HCT116 (cell line): Measurements from ENCODE around the gene ST7L. TPM values are rescaled to one million over a fixed set of nuclear protein-coding genes. Genes with fewer than 3 reads are reported as not detected.

ENCODE experiments used
- ATAC-seq: fragments of 200-7000 bp; cut with Tn5 transposase; 2 replicates; pipeline ENCODE4 v1.9.1; 2020; ENCODE audit warnings: mild to moderate bottlenecking, moderate library complexity
- BruUV-seq: library from RNA; stranded (reverse); fragments of 400-500 nt; replicated peaks from 2 replicates; lab custom pipeline; 2021; lab: Mats Ljungman, UMichigan
- CTCF ChIA-PET: fragments of 300-600 bp; sonication (Branson Sonifier 250); formaldehyde crosslinking; loops from one replicate; lab custom pipeline; 2021; ENCODE audit warnings: antibody characterized with exemption; lab: Charles Lee
- POLR2A ChIA-PET: fragments of 300-600, 350-600 bp; sonication (Branson Sonifier 250); formaldehyde crosslinking; loops from one replicate; lab custom pipeline; 2021; ENCODE audit warnings: antibody characterized with exemption; lab: Charles Lee
- RAD21 ChIA-PET, 2 experiments: fragments of 300-600 bp; sonication (Branson Sonifier 250); formaldehyde crosslinking; loops; one replicate each; lab custom pipeline; 2023; ENCODE audit warnings: low total read pairs in 2 of 2; ENCODE audit not compliant: uncharacterized antibody in 2 of 2, unreplicated experiment in 2 of 2, low non-redundant PET in 1 of 2; lab: Charles Lee
- DNase-seq: peaks from one replicate; pipeline ENCODE4 v3.0.0-alpha.2; 2010; ENCODE audit warnings: low read depth, low spot score
- H2AFZ ChIP-seq: fragments of 200-600 bp; shearing (Covaris generic), sonication (generic); 2 replicates; pipeline ENCODE4 v1.6.1; 2017; ENCODE audit warnings: low read depth, mixed run types, mixed read lengths, antibody characterized with exemption, low read length; ENCODE audit not compliant: poor library complexity, severe bottlenecking
- H3K27ac ChIP-seq: 2 replicates; pipeline ENCODE4 v1.5.1; 2012; ENCODE audit warnings: low read depth, low read length
- H3K27me3 ChIP-seq: fragments of 200-600 bp; sonication (generic); 2 replicates; pipeline ENCODE4 v1.6.1; 2016; ENCODE audit warnings: mixed run types, low read length, mixed read lengths; ENCODE audit not compliant: insufficient read depth
- H3K36me3 ChIP-seq, 2 experiments: fragments of 200-500 bp in 1 of 2; fragments of 200-600 bp in 1 of 2; sonication (Bioruptor generic) in 1 of 2; sonication (generic) in 1 of 2; 2 replicates each; pipeline versions ENCODE4 v1.5.1 to v1.6.1; 2014 to 2016; ENCODE audit warnings: low read length in 2 of 2, inconsistent platforms in 1 of 2, mixed read lengths in 1 of 2, mixed run types in 1 of 2; ENCODE audit not compliant: insufficient read depth in 2 of 2, control insufficient read depth in 1 of 2
- H3K4me1 ChIP-seq, 2 experiments: fragments of 200-600 bp in 1 of 2; sonication (generic) in 1 of 2; 2 replicates each; pipeline versions ENCODE4 v1.5.1 to v1.6.1; 2012 to 2017; ENCODE audit warnings: low read length in 2 of 2, inconsistent platforms in 1 of 2, mild to moderate bottlenecking in 1 of 2, mixed read lengths in 1 of 2, mixed run types in 1 of 2, moderate library complexity in 1 of 2; ENCODE audit not compliant: insufficient read depth in 2 of 2, control insufficient read depth in 1 of 2
- H3K4me2 ChIP-seq: fragments of 200-600 bp; sonication (generic); 2 replicates; pipeline ENCODE4 v1.6.1; 2017; ENCODE audit warnings: mixed run types, low read length, mixed read lengths
- H3K4me3 ChIP-seq, 2 experiments: fragments of 200-600 bp in 1 of 2; sonication (generic) in 1 of 2; replicated peaks in 1 of 2; 2 replicates each; pipeline ENCODE4 v1.5.1; 2011 to 2016; ENCODE audit warnings: low read length in 2 of 2, control low read depth in 1 of 2, low read depth in 1 of 2, mild to moderate bottlenecking in 1 of 2, mixed read lengths in 1 of 2, mixed run types in 1 of 2
- H3K79me2 ChIP-seq: fragments of 200-600 bp; sonication (generic); 2 replicates; pipeline ENCODE4 v1.6.1; 2017; ENCODE audit warnings: mild to moderate bottlenecking, mixed run types, low read length, moderate library complexity, mixed read lengths; ENCODE audit not compliant: insufficient read depth
- H3K9ac ChIP-seq: fragments of 200-600 bp; sonication (generic); 2 replicates; pipeline ENCODE4 v1.6.1; 2016; ENCODE audit warnings: low read length, mixed read lengths
- H3K9me2 ChIP-seq: fragments of 200-600 bp; sonication (generic), shearing (Covaris generic); 2 replicates; pipeline ENCODE4 v1.6.1; 2017; ENCODE audit warnings: mixed run types, mild to moderate bottlenecking, moderate library complexity; ENCODE audit not compliant: insufficient read depth
- H3K9me3 ChIP-seq, 2 experiments: fragments of 200-500 bp in 1 of 2; fragments of 200-600 bp in 1 of 2; sonication (Bioruptor generic) in 1 of 2; sonication (generic) in 1 of 2; 2 replicates each; pipeline ENCODE4 v1.6.1; 2014 to 2017; ENCODE audit warnings: low read length in 2 of 2, mixed read lengths in 2 of 2, inconsistent platforms in 1 of 2, low read depth in 1 of 2, mild to moderate bottlenecking in 1 of 2, mixed run types in 1 of 2, moderate library complexity in 1 of 2; ENCODE audit not compliant: control insufficient read depth in 1 of 2, insufficient read depth in 1 of 2
- H4K20me1 ChIP-seq: fragments of 200-600 bp; sonication (generic), shearing (Covaris generic); 2 replicates; pipeline ENCODE4 v1.6.1; 2017; ENCODE audit warnings: mixed run types, mild to moderate bottlenecking, moderate library complexity; ENCODE audit not compliant: insufficient read depth
- ATF3 ChIP-seq: IDR thresholded peaks from 2 replicates; pipeline ENCODE4 v1.6.1; 2012
- CEBPB ChIP-seq: IDR thresholded peaks from 2 replicates; pipeline ENCODE4 v1.6.1; 2012; ENCODE audit warnings: low read depth
- EGR1 ChIP-seq: IDR thresholded peaks from 2 replicates; pipeline ENCODE4 v1.6.1; 2012; ENCODE audit warnings: low read depth
- ELF1 ChIP-seq: IDR thresholded peaks from 2 replicates; pipeline ENCODE4 v1.6.1; 2012; ENCODE audit warnings: low read depth, borderline replicate concordance
- MAX ChIP-seq: IDR thresholded peaks from 2 replicates; pipeline ENCODE4 v1.6.1; 2012
- POLR2AphosphoS5 ChIP-seq: IDR thresholded peaks from 2 replicates; pipeline ENCODE4 v1.6.1; 2011; ENCODE audit warnings: mild to moderate bottlenecking, low read depth, low read length, moderate library complexity
- RAD21 ChIP-seq: IDR thresholded peaks from 2 replicates; pipeline ENCODE4 v1.6.1; 2012; ENCODE audit warnings: low read depth, mild to moderate bottlenecking
- ZFX ChIP-seq: fragments of 450-650 bp; IDR thresholded peaks from 2 replicates; pipeline ENCODE4 v1.6.1; 2017
- ZNF274 ChIP-seq: fragments of 200-500 bp; sonication (Bioruptor generic); IDR thresholded peaks from 2 replicates; pipeline ENCODE4 v1.6.1; 2014; ENCODE audit warnings: mild to moderate bottlenecking, low read depth, low read length, inconsistent platforms
- intact Hi-C: fragments of 100-400 bp; cut with micrococcal nuclease; formaldehyde crosslinking; loops from 2 replicates; pipeline ENCODE4 v1.10.0; 2022
- total RNA-seq: library from RNA; stranded (reverse); gene quantifications from one replicate; pipeline ENCODE4 v1.2.1, GENCODE V29; 2021; ENCODE audit not compliant: unreplicated experiment
- TF ChIP-seq, protein P1 (sequence below), 3 experiments: fragments of 200-600 bp in 1 of 3; sonication (generic) in 1 of 3; IDR thresholded peaks in 2 of 3; conservative IDR thresholded peaks in 1 of 3; 2 replicates each; pipeline ENCODE4 v1.5.1; 2012 to 2017; ENCODE audit warnings: low read depth in 2 of 3, low read length in 2 of 3, antibody characterized with exemption in 1 of 3, borderline replicate concordance in 1 of 3, control low read depth in 1 of 3, mild to moderate bottlenecking in 1 of 3, mixed read lengths in 1 of 3, mixed run types in 1 of 3, moderate library complexity in 1 of 3; ENCODE audit not compliant: insufficient read depth in 1 of 3
- TF ChIP-seq, protein P2 (sequence below): IDR thresholded peaks from 2 replicates; pipeline ENCODE4 v1.6.1; 2011; ENCODE audit warnings: mild to moderate bottlenecking, low read length, moderate library complexity; ENCODE audit not compliant: insufficient replicate concordance; ENCODE audit errors: extremely low read depth

Gene ST7L
- total RNA-seq, 1 experiment from 2014 or later: 19.9 TPM

DNA sequence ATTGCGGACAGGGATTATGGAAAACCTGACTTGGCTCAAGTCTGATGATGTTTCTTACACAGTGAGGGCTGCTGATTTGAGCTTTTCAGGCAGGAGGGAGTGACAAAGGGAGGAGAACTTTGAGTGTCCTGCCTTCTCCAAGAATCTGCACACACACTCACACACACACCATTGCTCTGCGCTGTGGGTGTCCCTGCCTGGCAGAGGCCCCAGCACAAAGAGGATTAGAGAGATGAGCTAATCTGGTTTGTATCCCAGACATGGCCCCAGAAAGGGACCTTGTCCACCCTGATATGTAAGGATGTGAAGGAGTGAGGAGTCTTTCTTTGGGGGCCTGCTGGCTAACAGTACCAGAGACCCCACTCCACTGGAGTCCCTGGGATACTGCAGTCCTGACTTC is 116.1 kb downstream of the ST7L start (continued):
- TF ChIP-seq, protein P1, sequence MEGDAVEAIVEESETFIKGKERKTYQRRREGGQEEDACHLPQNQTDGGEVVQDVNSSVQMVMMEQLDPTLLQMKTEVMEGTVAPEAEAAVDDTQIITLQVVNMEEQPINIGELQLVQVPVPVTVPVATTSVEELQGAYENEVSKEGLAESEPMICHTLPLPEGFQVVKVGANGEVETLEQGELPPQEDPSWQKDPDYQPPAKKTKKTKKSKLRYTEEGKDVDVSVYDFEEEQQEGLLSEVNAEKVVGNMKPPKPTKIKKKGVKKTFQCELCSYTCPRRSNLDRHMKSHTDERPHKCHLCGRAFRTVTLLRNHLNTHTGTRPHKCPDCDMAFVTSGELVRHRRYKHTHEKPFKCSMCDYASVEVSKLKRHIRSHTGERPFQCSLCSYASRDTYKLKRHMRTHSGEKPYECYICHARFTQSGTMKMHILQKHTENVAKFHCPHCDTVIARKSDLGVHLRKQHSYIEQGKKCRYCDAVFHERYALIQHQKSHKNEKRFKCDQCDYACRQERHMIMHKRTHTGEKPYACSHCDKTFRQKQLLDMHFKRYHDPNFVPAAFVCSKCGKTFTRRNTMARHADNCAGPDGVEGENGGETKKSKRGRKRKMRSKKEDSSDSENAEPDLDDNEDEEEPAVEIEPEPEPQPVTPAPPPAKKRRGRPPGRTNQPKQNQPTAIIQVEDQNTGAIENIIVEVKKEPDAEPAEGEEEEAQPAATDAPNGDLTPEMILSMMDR (IDR thresholded peaks at IDR 0.05 in 2 of 3, conservative IDR thresholded peaks at IDR 0.05 in 1 of 3; ENCODE audit: borderline replicate concordance in 1 of 3, insufficient read depth in 1 of 3, low read depth in 2 of 3, low read length in 2 of 3): no peak
- no peak for TF ChIP-seq CEBPB
- no peak for TF ChIP-seq ATF3
- TF ChIP-seq, protein P2, sequence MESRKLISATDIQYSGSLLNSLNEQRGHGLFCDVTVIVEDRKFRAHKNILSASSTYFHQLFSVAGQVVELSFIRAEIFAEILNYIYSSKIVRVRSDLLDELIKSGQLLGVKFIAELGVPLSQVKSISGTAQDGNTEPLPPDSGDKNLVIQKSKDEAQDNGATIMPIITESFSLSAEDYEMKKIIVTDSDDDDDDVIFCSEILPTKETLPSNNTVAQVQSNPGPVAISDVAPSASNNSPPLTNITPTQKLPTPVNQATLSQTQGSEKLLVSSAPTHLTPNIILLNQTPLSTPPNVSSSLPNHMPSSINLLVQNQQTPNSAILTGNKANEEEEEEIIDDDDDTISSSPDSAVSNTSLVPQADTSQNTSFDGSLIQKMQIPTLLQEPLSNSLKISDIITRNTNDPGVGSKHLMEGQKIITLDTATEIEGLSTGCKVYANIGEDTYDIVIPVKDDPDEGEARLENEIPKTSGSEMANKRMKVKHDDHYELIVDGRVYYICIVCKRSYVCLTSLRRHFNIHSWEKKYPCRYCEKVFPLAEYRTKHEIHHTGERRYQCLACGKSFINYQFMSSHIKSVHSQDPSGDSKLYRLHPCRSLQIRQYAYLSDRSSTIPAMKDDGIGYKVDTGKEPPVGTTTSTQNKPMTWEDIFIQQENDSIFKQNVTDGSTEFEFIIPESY: no peak
- no peak for TF ChIP-seq POLR2AphosphoS5
- no peak for TF ChIP-seq ELF1

DNA sequence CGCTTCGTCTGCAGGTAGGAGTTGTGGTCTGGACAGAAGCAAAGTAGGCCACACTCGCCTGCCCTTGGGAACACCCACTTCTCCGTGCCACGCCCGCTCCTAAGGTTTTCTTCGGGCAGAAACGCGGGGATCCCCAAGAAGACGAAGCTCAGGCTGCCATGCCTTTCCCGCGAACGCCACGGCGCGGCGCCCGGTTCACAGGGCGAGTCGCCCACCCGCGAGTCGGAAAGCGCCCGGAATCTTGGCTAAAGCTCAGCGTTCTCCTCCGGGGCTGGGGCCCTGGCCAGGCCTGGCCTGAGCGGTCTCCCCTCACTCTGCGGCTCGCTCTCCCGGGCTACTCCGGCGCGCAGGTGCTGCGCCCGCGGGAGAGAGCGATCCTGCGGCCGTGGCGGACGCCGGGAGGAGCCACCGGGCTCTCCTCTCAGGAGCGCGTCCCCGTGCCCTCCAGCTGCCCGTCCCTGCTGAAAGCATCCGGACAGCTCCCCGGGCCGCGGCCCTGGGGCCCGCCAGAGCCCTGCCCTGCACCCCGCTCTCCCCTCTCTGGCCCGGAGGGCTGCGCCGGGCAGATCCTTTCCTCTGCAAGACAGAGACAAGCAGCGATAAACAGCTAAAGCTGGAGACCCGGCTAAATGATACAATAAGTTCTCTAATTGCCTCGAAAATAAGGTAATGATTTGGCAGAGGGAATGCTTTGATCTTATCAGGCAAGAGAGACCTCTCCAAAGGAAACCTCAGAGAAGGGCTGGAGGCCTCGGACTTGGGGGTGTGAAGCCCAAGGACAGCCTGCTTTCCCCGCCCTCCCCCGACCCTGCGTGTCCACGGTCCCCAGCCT is 116.9 kb downstream of the ST7L start:
- Histone ChIP-seq H3K79me2 (no peaks in the 10 kb centered on the region), H3K9me2 (no peaks in the 10 kb centered on the region), H3K9me3 (no peaks in the 10 kb centered on the region), H3K4me3 (peak overlapping the region; percentile 28 to 50), H3K4me2 (peak overlapping the region; percentile 68), H3K36me3 (no peaks in the 10 kb centered on the region), H4K20me1 (no peaks in the 10 kb centered on the region), H3K27me3 (no peaks in the 10 kb centered on the region), H2AFZ (peak overlapping the region; percentile 48), H3K9ac (0 out of 2 replicates have a peak overlapping the region, but pooled peaks have one; percentile 25), H3K4me1 (peaks cover 0 to 8% of the 10 kb centered on the region in 2 experiments; a peak in 1 of 4 replicates), H3K27ac (no peak overlapping the region)
- BruUV-seq: no TSS peak
- CTCF ChIA-PET: interaction anchor here (1.1 to 1.7 kb wide), 5 partner anchors 9 to 206 kb away, joined by 3 to 11 read pairs (median 4); partner anchors contain the start of gene ST7L
- DNase-seq (no peak), ATAC-seq (peak; percentile 78)
- intact Hi-C loops: loop anchor here (10.0 kb wide), 1 partner anchor 113 kb away; the partner anchor contains the start of genes CAPZA1 and ST7L
- POLR2A ChIA-PET: no interaction called here
- RAD21 ChIA-PET: no interaction called here
- TF ChIP-seq RAD21 (peak; percentile 59), ZNF274 (no peak), EGR1 (no peak), MAX (peak; percentile 47; the same call in 1 of the 2 replicates), ZFX (peak; percentile 22; the same call in 1 of the 2 replicates), ELF1 (no peak)
- TF ChIP-seq, protein P2: no peak
- TF ChIP-seq, protein P1 (IDR thresholded peaks at IDR 0.05 in 2 of 3, conservative IDR thresholded peaks at IDR 0.05 in 1 of 3; ENCODE audit: borderline replicate concordance in 1 of 3, insufficient read depth in 1 of 3, low read depth in 2 of 3, low read length in 2 of 3): peak; percentile 27 to 35 (median 33); a peak in 4 of 6 replicates
